NT2/D1 (cell line): ENCODE results near the gene PSMA6.

Experiments
- SUZ12 ChIP-seq: IDR thresholded peaks from 2 replicates; pipeline ENCODE4 v1.6.1; 2011; ENCODE audit not compliant: insufficient read length, insufficient read depth; ENCODE audit errors: extremely low read depth
- YY1 ChIP-seq: IDR thresholded peaks from 2 replicates; pipeline ENCODE4 v1.6.1; 2011; ENCODE audit not compliant: insufficient read length, insufficient read depth
- ZNF274 ChIP-seq: IDR thresholded peaks from 2 replicates; pipeline ENCODE4 v1.6.1; 2011; ENCODE audit warnings: mild to moderate bottlenecking, low read depth, low read length

- TF ChIP-seq YY1 (no peak), SUZ12 (no peak), ZNF274 (no peak)
Observed at GRCh38 chr14:35353409-35354172, 61.4 kb downstream of the PSMA6 start.
